ENCODE results near the gene CELF2. TPM values are rescaled to one million over a fixed set of nuclear protein-coding genes. Genes with fewer than 3 reads are reported as not detected.

Gene CELF2
- total RNA-seq, 1 experiment from 2014 or later = 0.27 TPM

DNA sequence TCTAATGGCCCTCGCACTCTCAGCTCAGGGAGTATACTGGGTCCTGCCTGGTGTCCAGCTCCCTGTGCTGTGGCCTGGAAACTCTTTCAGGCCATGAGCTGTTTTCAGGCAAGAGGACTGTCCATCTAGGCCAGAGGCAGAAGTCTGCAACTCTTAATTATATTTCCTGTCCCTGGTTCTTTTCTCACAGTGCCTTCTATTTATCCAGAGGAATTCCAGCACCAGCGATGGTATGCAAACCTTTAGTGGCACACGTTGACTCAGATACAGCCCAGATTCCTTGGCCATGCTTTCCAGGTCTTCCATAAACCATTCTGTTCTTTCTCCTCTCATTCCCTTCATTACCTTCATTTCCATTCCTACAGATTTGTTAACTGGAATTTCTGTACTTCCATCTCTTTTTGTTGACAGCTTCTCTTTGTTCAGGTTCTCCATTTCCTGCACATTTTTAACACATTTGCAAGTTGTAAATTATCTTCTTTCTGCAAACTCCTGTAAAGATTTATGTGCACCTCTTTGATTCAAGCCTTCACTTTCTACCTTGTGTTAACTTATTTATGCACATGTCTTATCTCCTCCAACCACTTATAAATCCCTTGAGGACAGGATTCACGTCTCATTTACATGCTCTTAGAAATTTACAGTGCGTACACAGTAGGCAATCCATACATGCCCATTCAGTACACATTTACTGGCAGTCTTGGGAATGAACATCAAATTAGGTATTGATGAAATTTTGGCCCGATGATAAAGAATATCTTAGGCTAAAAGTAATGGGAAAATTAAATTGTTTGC is 172.1 kb downstream of the CELF2 start:
- ChIA-PET CTCF (no interaction called here), POLR2A (no interaction called here)
- H3K36me3 Mint-ChIP-seq (ENCODE audit: insufficient read depth, unreplicated experiment) = no peaks in the 10 kb centered on the region
- H3K27me3 Mint-ChIP-seq (ENCODE audit: insufficient read depth, unreplicated experiment) = peaks cover 35% of the 10 kb centered on the region
- no peaks in the 10 kb centered on the region for H3K36me3 ChIP-seq (ENCODE audit: control insufficient read depth, insufficient read depth, low read length)
- no peaks in the 10 kb centered on the region; the same call in 1 of the 2 replicates for H3K9me3 ChIP-seq
- H3K4me1 Mint-ChIP-seq (ENCODE audit: low read depth, unreplicated experiment) = no peaks in the 10 kb centered on the region
- no peak overlapping the region for H3K27ac Mint-ChIP-seq (ENCODE audit: unreplicated experiment)
- TF ChIP-seq CTCF (IDR thresholded peaks at IDR 0.05; ENCODE audit: insufficient read depth in 1 of 2, low read depth in 1 of 2, low read length in 1 of 2, severe bottlenecking in 1 of 2, unreplicated experiment in 1 of 2) = no peak
- no peak overlapping the region for H3K4me3 ChIP-seq (ENCODE audit: low read depth, low read length)
- H3K27me3 ChIP-seq (replicated peaks; ENCODE audit: control insufficient read depth, insufficient read depth, low read length) = no peaks in the 10 kb centered on the region
- no peak for DNase-seq
- H3K4me3 Mint-ChIP-seq (ENCODE audit: unreplicated experiment) = no peak overlapping the region
- no peaks in the 10 kb centered on the region for H3K9me3 Mint-ChIP-seq (ENCODE audit: unreplicated experiment)
- intact Hi-C loops (cut with micrococcal nuclease; ENCODE audit: unreplicated experiment) = no loop called here
- H3K4me1 ChIP-seq = no peaks in the 10 kb centered on the region
- BruUV-seq (replicated peaks) = no TSS peak

DNA sequence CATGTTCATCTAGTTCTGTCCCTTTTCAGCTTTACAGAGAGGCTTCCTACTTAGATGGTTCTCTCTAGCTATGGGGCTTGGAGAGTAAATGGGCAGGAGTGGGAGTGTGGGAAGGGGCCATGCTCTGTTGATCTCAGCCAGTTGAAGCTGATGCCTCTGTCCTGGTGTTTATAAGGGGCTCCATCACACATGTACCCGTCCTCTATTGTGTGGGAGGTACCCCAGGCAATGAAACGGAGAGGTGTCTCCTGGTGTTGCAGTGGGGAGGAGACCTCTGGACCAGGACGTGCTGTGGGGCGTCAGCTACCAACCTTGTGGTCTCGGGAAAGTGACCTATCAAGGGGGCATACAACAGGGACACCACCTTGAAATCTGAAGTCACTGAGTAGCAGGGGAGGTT is 173.5 kb downstream of the CELF2 start:
- Histone ChIP-seq H3K36me3 (ENCODE audit: control insufficient read depth, insufficient read depth, low read length) (no peaks in the 10 kb centered on the region), H3K27me3 (replicated peaks; ENCODE audit: control insufficient read depth, insufficient read depth, low read length) (no peaks in the 10 kb centered on the region), H3K4me3 (ENCODE audit: low read depth, low read length) (no peak overlapping the region), H3K4me1 (no peaks in the 10 kb centered on the region), H3K9me3 (no peaks in the 10 kb centered on the region)
- no peaks in the 10 kb centered on the region for H3K4me1 Mint-ChIP-seq (ENCODE audit: low read depth, unreplicated experiment)
- DNase-seq = no peak
- intact Hi-C loops (cut with micrococcal nuclease; ENCODE audit: unreplicated experiment) = no loop called here
- no peak overlapping the region for H3K4me3 Mint-ChIP-seq (ENCODE audit: unreplicated experiment)
- ChIA-PET POLR2A (no interaction called here), CTCF (interaction anchor here (0.6 kb wide), 1 partner anchor 151 kb away, joined by 3 read pairs; no protein-coding TSS in a partner anchor)
- H3K27me3 Mint-ChIP-seq (ENCODE audit: insufficient read depth, unreplicated experiment) = peaks cover 42% of the 10 kb centered on the region
- BruUV-seq (replicated peaks) = no TSS peak
- no peaks in the 10 kb centered on the region for H3K36me3 Mint-ChIP-seq (ENCODE audit: insufficient read depth, unreplicated experiment)
- no peaks in the 10 kb centered on the region for H3K9me3 Mint-ChIP-seq (ENCODE audit: unreplicated experiment)
- no peak overlapping the region for H3K27ac Mint-ChIP-seq (ENCODE audit: unreplicated experiment)
- TF ChIP-seq CTCF (IDR thresholded peaks at IDR 0.05; ENCODE audit: insufficient read depth in 1 of 2, low read depth in 1 of 2, low read length in 1 of 2, severe bottlenecking in 1 of 2, unreplicated experiment in 1 of 2) = no peak

- DNase-seq = no peak
- Histone ChIP-seq H3K27me3 (replicated peaks; ENCODE audit: control insufficient read depth, insufficient read depth, low read length) (no peaks in the 10 kb centered on the region), H3K36me3 (ENCODE audit: control insufficient read depth, insufficient read depth, low read length) (no peaks in the 10 kb centered on the region), H3K4me1 (no peaks in the 10 kb centered on the region), H3K4me3 (ENCODE audit: low read depth, low read length) (no peak overlapping the region), H3K9me3 (no peaks in the 10 kb centered on the region)
- ChIA-PET CTCF (no interaction called here), POLR2A (no interaction called here)
- BruUV-seq (replicated peaks) = no TSS peak
- Mint-ChIP-seq H3K4me3 (ENCODE audit: unreplicated experiment) (no peak overlapping the region), H3K4me1 (ENCODE audit: low read depth, unreplicated experiment) (no peaks in the 10 kb centered on the region), H3K36me3 (ENCODE audit: insufficient read depth, unreplicated experiment) (no peaks in the 10 kb centered on the region), H3K27me3 (ENCODE audit: insufficient read depth, unreplicated experiment) (peaks cover 43% of the 10 kb centered on the region), H3K27ac (ENCODE audit: unreplicated experiment) (no peak overlapping the region), H3K9me3 (ENCODE audit: unreplicated experiment) (no peaks in the 10 kb centered on the region)
- no peak for TF ChIP-seq CTCF (IDR thresholded peaks at IDR 0.05; ENCODE audit: insufficient read depth in 1 of 2, low read depth in 1 of 2, low read length in 1 of 2, severe bottlenecking in 1 of 2, unreplicated experiment in 1 of 2)
- intact Hi-C loops (cut with micrococcal nuclease; ENCODE audit: unreplicated experiment) = no loop called here
Observed at GRCh38 chr10:11191678-11192077, 174.0 kb downstream of the CELF2 start.
